22Rv1 (cell line): ENCODE results near the gene EFNB1.

ENCODE experiments used
- ZFX ChIP-seq: fragments of 450-650 bp; IDR thresholded peaks from 2 replicates; pipeline ENCODE4 v1.6.1; 2017; ENCODE audit warnings: antibody characterized with exemption, borderline replicate concordance
- TF ChIP-seq, protein P1 (sequence below): fragments of 450-650 bp; IDR thresholded peaks from 2 replicates; pipeline ENCODE4 v1.5.1; 2017; ENCODE audit warnings: mild to moderate bottlenecking

DNA sequence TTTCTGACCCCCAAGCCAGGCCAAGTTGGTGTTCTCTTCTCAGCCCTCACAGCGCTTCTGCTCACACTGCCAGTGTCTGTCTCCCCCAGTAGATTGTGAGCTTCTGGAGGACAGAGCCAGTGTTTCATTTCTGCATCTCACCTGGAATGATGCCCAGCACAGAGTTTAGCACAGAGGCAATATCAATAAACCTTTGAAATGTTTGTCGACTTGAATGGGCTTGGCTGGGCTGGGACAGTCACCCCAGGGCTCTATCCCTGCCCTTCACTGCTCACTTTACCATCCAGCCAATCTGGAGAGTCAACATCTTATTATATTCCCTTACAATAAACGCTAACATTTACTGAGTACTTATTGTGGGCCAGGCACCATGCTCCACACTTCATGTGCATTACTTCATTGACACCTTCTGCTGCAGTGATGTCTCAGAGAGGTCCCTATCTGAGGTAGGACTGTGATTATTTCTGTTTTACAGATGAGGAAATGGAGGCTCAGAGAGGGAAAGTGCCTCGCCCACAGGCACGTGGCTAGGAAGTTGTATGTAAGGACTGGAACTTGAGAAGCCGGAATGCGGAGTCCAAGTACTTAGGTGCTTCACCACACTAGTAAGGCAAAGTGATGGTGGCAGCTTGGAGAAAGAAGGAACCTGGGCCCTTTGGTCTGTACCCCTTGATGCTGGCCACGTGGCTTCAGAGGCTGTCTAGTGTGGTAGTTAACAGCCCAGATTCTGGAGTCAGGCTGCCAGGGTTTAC is 19.5 kb downstream of the EFNB1 start:
- TF ChIP-seq, protein P1, sequence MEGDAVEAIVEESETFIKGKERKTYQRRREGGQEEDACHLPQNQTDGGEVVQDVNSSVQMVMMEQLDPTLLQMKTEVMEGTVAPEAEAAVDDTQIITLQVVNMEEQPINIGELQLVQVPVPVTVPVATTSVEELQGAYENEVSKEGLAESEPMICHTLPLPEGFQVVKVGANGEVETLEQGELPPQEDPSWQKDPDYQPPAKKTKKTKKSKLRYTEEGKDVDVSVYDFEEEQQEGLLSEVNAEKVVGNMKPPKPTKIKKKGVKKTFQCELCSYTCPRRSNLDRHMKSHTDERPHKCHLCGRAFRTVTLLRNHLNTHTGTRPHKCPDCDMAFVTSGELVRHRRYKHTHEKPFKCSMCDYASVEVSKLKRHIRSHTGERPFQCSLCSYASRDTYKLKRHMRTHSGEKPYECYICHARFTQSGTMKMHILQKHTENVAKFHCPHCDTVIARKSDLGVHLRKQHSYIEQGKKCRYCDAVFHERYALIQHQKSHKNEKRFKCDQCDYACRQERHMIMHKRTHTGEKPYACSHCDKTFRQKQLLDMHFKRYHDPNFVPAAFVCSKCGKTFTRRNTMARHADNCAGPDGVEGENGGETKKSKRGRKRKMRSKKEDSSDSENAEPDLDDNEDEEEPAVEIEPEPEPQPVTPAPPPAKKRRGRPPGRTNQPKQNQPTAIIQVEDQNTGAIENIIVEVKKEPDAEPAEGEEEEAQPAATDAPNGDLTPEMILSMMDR: no peak
- no peak for TF ChIP-seq ZFX
